ENCODE data around the gene MYO1D. TPM values are rescaled to one million over a fixed set of nuclear protein-coding genes. Genes with fewer than 3 reads are reported as not detected.
A peak's percentile ranks its signal among the peaks of the same experiment; 100 is the strongest.
"Not testable (repeated sequence)": the region's sequence is repeated elsewhere in the genome, so short reads cannot be mapped to it uniquely, and the experiment has no call there.

MYO1D gene
- 13.3 TPM for polyA plus RNA-seq (2012; ENCODE audit: insufficient read depth, insufficient read length)

- peak within 1 kb of the TSS; percentile 60 for H3K4me3 ChIP-seq (ENCODE audit: low read length)
- no peak for DNase-seq (ENCODE audit: low read depth, low spot score)
Observed at GRCh38 chr17:32876417-32877163, at the start of gene MYO1D. TSS of gene MYO1D (minus strand) at chr17:32877124. CDS start at chr17:32876872, 252 bp downstream.

GRCh38 chr17:32926183-32926582 is 49.3 kb upstream of the MYO1D start:
- no peak overlapping the region for H3K4me3 ChIP-seq (ENCODE audit: low read length)
- DNase-seq (ENCODE audit: low read depth, low spot score): no peak

- H3K4me3 ChIP-seq (ENCODE audit: low read length); DNase-seq (ENCODE audit: low read depth, low spot score): not testable (repeated sequence)
Observed at GRCh38 chr17:32923905-32924304, 47.0 kb upstream of the MYO1D start.

- DNase-seq (ENCODE audit: low read depth, low spot score): no peak
- no peak overlapping the region for H3K4me3 ChIP-seq (ENCODE audit: low read length)
Observed at GRCh38 chr17:32921017-32921416, 44.1 kb upstream of the MYO1D start.

- DNase-seq (ENCODE audit: low read depth, low spot score): no peak
- no peak overlapping the region for H3K4me3 ChIP-seq (ENCODE audit: low read length)
Observed at GRCh38 chr17:32920293-32920692, 43.4 kb upstream of the MYO1D start.

- not testable (repeated sequence) for DNase-seq (ENCODE audit: low read depth, low spot score); H3K4me3 ChIP-seq (ENCODE audit: low read length)
Observed at GRCh38 chr17:32919876-32920275, 43.0 kb upstream of the MYO1D start.

- DNase-seq (ENCODE audit: low read depth, low spot score): no peak
Observed at GRCh38 chr17:32917842-32918241, 40.9 kb upstream of the MYO1D start.

GRCh38 chr17:32917081-32917480 is 40.2 kb upstream of the MYO1D start:
- DNase-seq (ENCODE audit: low read depth, low spot score): no peak
- H3K4me3 ChIP-seq (ENCODE audit: low read length): no peak overlapping the region

More at GRCh38 chr17:32917842-32918241, 40.9 kb upstream of the MYO1D start:
- H3K4me3 ChIP-seq (ENCODE audit: low read length): no peak overlapping the region

GRCh38 chr17:32916134-32916533 is 39.2 kb upstream of the MYO1D start:
- no peak for DNase-seq (ENCODE audit: low read depth, low spot score)
- no peak overlapping the region for H3K4me3 ChIP-seq (ENCODE audit: low read length)

GRCh38 chr17:32915245-32915644 is 38.3 kb upstream of the MYO1D start:
- DNase-seq (ENCODE audit: low read depth, low spot score): no peak
- H3K4me3 ChIP-seq (ENCODE audit: low read length): no peak overlapping the region

- no peak for DNase-seq (ENCODE audit: low read depth, low spot score)
- no peak overlapping the region for H3K4me3 ChIP-seq (ENCODE audit: low read length)
Observed at GRCh38 chr17:32914181-32914580, 37.3 kb upstream of the MYO1D start.

GRCh38 chr17:32913593-32913992 is 36.7 kb upstream of the MYO1D start:
- no peak overlapping the region for H3K4me3 ChIP-seq (ENCODE audit: low read length)
- no peak for DNase-seq (ENCODE audit: low read depth, low spot score)

GRCh38 chr17:32912218-32912897 is 35.4 kb upstream of the MYO1D start:
- DNase-seq (ENCODE audit: low read depth, low spot score): no peak
- H3K4me3 ChIP-seq (ENCODE audit: low read length): no peak overlapping the region

- DNase-seq (ENCODE audit: low read depth, low spot score): no peak
- H3K4me3 ChIP-seq (ENCODE audit: low read length): no peak overlapping the region
Observed at GRCh38 chr17:32910769-32911168, 33.8 kb upstream of the MYO1D start.

GRCh38 chr17:32909787-32910369 is 33.0 kb upstream of the MYO1D start:
- DNase-seq (ENCODE audit: low read depth, low spot score): peak; percentile 49
- H3K4me3 ChIP-seq (ENCODE audit: low read length): no peak overlapping the region

GRCh38 chr17:32907583-32907982 is 30.7 kb upstream of the MYO1D start:
- no peak for DNase-seq (ENCODE audit: low read depth, low spot score)
- no peak overlapping the region for H3K4me3 ChIP-seq (ENCODE audit: low read length)

- DNase-seq (ENCODE audit: low read depth, low spot score): no peak
Observed at GRCh38 chr17:32904891-32905290, 28.0 kb upstream of the MYO1D start.

GRCh38 chr17:32903774-32904673 is 27.1 kb upstream of the MYO1D start:
- H3K4me3 ChIP-seq (ENCODE audit: low read length): no peak overlapping the region
- DNase-seq (ENCODE audit: low read depth, low spot score): no peak

More at GRCh38 chr17:32904891-32905290, 28.0 kb upstream of the MYO1D start:
- no peak overlapping the region for H3K4me3 ChIP-seq (ENCODE audit: low read length)

- no peak overlapping the region for H3K4me3 ChIP-seq (ENCODE audit: low read length)
- no peak for DNase-seq (ENCODE audit: low read depth, low spot score)
Observed at GRCh38 chr17:32901743-32902142, 24.8 kb upstream of the MYO1D start.
